Measurements from ENCODE around the gene ETS1.
"Not testable (repeated sequence)": the region's sequence is repeated elsewhere in the genome, so short reads cannot be mapped to it uniquely, and the experiment has no call there.

Gene ETS1

DNA sequence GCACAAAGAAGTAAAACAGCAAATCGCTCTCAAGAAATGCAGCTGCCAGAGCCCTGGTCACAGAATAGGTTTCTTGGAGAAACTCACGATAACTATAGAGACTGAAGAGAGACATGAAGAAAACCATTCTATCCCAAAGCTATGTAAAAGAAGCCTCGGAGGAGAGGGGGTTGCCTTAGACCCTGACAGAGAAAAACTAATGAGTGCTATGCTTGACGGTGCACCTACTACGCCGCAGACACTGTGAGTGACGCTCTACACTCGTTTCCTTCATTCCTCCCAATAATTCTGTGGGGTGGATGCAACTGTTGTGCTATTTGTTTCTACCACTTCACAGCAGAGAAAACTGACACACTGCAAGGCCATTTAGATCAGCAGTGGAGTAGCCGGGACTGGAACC is 121.8 kb downstream of the ETS1 start:
- DNase-seq (no peak), ATAC-seq (no peak)

DNA sequence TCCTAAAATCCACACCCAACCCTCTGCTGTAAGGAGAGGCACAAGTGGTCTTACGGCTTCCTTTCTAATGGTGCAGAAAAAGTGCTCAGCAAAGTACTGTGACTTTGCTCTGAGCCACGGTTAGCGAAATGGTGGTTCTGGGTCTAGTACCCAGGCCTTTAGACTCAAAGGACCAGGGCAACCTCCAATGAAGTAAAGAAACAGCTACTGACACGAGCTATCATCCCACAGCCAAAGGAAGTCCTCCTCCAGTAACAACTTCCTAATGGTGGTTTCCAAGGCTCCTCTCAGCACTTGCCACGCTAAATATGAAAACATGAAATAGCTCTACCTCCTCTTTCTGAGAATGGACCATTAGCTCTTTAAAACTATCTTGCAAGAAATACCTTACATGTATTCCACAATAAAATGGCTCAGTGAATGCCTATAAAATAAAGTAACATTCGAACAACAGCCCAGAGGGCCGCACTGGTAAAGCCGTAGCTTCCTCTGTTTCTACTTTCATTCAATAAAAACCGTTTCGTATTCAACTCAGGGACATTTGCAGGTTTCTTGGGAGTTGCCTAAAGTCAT is 122.4 kb downstream of the ETS1 start:
- DNase-seq, result no peak

DNA sequence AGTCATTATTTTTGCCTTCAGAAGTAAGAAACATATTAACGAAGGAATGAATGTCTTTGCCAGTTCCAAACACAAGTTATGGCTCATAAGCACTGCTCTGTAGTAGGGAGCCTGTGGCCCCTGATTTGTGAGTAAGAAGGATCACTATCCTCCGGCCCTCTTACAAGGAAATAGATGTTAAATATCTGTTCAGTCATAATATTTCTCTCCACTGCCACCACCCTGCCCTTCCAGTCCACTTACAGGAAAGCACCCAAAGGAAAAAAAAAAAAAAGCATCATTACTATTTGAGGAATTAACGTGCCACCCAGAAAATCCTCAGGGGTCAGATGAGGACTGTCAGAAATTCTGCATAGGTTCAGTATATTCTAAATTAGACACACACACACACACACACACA is 123.4 kb downstream of the ETS1 start:
- no peak for ATAC-seq
- no peak for DNase-seq

More for the DNA sequence above, 122.4 kb downstream of the ETS1 start:
- ATAC-seq, result no peak

DNA sequence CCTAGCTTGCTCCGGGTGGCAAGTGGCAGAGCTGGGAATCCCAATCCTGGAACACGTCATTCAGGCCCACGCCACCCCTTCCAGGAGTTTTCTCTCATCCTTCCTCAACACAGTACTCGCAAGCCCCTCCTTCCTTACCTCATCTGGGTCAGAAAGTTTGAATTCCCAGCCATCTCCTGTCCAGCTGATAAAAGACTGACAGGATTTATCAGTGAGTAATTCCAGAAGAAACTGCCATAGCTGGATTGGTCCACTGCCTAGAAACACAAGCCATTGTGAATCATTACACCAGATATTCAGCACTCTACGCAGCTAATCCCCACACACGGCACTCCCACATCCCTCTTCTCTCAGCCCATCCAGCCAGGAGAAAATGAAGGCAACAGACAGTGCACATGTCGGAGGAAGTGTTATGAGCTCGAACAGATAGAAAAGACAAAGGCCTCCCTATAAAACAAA is 124.0 kb downstream of the ETS1 start:
- no peak for ATAC-seq
- no peak for DNase-seq

DNA sequence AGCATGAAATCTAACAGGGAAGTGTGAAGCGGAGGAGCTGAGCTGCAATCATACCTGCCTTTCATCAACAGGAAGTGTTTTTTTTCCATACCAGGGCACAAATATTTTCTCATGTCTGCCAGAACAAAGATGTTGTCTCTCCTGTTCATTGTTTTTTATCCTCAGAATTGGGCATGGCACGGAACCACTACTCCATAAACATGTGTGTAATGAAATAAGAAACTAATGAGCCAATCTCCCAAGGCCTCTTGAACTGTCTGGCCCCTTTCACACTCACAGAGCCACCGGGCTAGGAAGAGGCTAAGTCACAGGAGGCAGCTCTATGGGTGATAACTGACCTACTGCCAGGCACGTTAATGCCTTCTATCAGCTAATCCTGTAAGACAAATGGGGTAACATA is 124.4 kb downstream of the ETS1 start:
- ATAC-seq, result no peak

DNA sequence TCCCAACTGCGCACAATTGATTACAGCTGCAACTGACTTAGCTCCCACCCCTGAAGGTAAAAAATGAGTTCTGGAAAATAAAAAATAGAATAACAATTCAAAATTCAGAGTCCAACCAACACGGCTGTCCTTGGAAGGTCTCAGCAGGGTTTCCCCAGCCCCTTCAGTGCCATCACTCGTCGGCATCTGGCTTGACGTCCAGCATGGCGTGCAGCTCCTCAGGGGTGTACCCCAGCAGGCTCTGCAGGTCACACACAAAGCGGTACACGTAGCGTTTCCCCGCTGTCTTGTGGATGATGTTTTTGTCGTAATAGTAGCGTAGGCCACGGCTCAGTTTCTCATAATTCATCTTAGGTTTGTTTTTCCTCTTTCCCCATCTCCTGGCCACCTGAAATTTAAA is 125.2 kb downstream of the ETS1 start:
- DNase-seq (no peak), ATAC-seq (no peak)

More for the DNA sequence above, 124.4 kb downstream of the ETS1 start:
- no peak for DNase-seq

DNA sequence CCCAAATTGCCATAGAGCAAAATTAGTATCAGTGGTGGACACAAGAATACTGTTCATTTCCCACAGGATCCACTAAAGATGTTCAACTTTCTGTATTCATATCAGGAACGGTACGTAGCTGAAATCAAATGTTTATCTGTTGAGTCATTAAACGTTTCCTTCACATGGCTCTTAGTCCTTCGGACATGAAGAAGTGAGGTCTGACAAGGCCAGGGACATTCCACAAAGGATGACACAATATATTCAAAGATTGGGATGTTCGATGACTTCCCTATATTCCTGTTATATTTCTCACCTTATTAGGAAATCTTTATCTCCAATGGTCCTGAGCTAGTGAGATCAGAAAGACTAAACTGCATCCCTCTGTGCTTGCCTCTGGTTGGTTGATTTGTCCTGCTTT is 129.0 kb downstream of the ETS1 start:
- DNase-seq (no peak), ATAC-seq (no peak)

DNA sequence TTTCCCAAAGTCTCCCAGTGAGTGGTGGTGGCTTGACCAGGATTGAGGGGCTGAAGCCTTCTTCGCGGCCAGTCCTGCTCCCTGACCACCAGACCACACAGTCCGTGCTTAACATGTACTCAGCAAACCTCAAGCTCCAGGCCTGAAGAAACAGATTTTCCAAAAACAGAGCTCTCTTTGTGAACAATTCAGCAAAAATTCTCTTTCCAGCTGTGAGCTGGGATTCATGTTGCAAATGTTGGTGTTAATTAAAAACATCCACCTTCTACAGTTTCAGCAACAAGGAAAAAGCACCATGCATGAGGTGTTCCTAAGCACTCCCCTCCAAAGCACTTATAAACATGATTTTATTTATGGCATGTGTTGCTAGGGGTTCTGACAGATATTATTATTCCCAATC is 129.5 kb downstream of the ETS1 start:
- no peak for DNase-seq
- ATAC-seq, result no peak

DNA sequence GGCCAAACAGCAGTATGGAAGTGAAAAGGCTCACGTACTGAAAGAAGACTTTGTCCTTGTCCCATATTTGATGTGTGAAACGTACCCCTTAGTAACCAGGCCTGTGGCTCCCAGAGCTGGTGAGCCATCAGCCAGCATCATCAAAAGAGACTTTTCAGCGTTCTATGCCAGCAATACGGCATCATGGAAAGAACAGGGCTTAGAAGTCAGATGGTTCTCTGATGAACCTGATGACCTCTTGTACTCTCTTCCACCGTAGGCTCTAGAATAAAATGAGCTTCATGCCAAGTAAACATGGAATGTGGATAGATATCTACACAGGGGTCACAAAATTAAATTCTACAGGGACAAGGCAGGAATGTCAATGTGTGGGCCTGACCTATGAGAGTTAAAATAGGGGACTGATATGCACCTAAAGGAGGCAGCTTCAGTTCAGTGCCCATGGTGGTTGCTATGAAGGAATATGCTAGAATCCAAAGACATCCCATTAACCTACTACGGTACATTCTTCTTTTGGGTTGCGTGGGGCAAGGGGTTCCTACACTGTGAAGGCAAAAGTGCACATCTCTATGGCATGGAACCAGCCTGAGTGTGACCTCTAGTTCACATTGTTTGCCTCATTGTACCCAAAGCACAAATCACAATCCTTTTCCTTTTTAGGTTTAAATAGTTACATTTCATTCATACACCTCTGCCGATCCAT is 130.6 kb downstream of the ETS1 start:
- DNase-seq (no peak), ATAC-seq (no peak)

DNA sequence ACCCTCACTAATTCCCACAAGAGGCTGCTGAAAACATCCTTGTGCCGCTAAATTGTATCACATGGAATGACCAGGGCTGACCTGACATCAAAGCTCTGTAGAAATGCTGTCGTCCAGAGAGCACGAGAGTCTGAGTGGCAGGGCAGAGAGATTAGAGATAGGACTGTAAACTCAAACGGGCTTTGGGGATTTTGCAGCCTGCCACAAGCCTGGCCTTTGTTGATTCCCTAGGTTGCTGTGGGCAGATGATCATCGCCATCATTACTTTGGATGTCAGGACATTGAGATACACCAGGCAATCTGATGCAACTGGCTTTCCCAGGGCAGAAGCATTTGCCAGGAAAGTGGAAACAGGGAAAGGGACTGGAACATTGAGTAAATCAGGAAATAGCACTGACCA is 131.6 kb downstream of the ETS1 start:
- no peak for ATAC-seq
- no peak for DNase-seq

DNA sequence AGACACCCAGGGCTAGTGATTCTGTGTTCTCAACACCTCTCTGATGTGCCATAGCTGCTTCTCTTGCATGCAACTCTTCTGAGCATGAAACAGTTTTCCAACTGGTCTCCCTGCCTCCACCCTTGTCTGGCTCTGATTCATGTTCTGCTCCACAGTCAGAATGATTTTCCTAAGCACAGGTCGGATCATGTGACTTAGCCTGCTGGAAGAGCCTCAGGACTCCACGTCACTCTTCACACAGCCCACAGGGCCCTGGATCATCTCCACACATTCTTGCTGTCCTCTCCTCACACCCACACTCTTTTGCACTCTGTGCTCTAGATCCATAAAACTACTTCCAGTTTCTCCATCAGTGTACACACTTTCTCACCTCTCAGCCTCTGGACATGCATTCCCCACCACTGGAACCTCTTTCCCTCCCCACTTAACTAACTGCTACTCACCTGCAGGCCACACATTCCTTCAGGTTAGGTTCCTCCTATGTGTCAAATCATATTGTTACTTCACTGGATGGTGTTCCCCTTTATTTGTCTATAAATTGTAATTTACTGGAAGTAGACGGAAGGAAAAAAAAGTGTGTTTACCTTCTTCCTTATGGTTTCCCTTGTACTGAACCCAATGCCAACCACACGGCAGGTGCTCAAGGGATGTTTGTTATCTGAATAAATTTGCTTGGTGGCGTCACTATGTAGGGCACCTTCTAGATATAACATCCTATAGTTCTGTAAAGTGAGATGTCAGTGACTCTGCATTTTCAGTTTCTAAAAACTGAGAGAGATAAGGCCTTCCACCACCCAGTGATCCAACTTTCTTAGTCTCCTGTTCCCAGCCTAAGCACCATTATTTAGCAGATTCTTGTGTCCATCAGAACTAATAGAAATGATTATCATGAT is 133.7 kb downstream of the ETS1 start:
- no peak for ATAC-seq

DNA sequence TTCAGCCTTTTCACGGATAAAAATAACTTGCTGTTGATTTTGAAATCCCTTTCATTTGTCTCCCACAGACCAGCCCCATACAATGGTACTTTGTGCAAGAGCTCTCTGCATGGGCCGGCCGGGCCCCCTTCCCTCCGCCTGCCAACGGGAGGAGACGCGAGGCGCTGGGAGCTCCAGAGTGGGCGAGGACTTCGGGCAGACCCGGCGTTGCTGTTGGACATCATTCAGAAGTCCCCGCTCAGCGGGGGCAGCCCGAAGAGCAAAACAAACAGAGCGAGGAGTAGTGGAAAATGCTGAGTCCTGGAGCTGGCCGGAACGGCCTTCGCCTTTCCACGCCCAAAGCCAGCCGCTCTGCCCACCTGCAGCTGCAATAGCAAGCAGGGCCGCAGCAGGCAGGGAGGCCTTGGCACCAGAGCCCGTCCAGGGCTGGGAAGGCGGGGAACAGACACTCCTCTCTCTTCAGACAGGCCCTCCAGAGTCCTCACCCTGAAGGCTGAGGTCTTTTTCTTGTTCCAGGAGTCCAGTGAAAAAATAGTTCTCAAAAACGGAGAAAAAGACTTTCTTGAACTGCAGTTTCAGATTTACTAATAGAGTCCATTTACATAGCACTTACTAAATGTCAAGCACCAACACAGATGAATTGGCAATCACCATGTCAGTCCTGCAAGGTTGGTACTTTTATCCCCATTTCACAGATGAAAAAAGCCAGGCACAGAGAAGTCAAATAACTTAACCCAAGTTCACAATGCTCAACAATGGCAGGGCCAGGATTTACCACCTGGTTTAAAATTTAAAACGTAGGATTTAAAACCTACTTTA is 135.5 kb downstream of the ETS1 start:
- ATAC-seq (peak; percentile 62), DNase-seq (no peak)

More for the DNA sequence above, 133.7 kb downstream of the ETS1 start:
- no peak for DNase-seq

DNA sequence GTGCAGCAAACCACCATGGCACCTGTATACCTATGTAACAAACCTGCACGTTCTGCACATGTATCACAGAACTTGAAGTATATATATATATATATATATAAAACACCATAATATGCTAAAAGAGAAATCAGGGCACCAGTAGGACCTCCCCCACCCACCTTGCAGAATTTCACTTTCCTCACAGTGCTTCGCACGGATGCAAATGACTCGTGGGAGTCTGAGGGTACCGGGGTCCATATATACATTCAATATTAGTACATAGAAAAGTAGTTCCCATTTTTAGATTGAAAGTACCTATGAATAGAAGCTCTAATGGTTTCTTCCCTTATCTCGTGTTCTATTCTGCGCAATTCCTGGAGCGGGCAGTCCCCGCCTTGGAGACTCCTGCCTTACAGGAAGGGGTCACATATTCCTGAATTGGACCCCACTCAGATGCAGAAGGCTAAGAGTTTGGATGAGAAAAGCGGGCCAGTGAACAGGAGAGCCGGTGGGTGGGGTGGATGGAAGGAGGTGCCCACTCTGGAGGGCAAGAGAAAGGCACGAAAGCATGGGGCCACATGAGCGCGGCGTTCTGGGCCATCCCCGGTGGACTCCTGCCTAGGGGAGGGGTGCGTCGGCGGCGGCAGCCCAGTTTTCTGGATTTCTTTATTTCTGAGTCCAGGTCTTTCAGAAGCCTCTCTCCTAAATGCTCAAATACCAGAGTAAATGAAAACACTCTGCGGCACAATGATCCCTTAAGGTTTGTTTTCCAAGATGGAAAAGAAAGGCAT is 136.3 kb downstream of the ETS1 start:
- DNase-seq (no peak), ATAC-seq (no peak)

DNA sequence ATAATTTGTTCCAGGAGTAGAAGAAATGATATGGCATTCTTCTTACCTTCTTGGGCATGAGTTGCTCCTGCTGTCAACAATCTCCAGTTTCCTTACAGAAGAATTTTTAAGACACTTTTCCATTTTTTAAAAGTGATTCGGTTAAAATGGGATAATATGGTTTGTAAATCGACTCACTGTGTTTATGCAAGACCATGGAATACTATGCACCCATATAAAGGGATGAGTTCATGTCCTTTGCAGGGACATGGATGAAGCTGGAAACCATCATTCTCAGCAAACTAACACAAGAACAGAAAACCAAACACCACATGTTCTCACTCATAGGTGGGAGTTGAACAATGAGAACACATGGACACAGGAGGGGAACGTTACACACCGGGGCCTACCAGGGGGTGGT is 136.9 kb downstream of the ETS1 start:
- ATAC-seq, DNase-seq: not testable (repeated sequence)

DNA sequence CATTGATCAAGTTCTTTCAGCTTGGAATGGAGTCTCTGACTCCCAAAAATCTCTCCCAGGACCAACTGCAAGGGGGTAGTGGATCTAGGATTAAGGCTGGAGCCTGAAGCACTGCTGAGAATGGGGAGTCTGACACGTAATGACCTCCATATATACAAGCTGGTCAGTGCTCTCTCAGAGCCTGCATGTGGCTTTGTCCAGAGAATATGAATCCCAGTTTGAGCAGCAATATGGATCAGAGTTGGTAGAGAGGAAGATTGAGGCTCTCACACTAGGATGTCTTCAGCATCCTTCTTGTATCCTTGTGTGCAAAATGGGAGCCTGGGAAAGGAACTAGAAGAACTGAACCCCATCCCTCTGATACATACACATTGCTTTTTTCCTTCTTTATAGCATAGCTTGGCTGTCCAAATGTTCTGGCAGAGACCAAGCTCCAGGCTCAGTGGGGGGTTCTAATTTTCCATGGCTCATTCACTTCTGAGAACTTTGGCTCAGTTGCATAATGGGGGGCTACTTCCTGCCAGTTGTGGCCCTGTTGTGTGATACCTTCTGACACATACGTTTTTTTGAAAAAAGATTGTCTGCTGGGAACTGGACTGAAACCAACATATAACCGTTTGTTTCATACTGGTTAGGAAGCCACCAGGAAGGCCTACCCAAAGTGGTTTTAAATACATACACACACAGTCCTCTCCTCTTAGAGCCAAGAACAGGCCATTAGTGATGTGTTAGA is 138.2 kb downstream of the ETS1 start:
- DNase-seq (no peak), ATAC-seq (peak; percentile 36)

DNA sequence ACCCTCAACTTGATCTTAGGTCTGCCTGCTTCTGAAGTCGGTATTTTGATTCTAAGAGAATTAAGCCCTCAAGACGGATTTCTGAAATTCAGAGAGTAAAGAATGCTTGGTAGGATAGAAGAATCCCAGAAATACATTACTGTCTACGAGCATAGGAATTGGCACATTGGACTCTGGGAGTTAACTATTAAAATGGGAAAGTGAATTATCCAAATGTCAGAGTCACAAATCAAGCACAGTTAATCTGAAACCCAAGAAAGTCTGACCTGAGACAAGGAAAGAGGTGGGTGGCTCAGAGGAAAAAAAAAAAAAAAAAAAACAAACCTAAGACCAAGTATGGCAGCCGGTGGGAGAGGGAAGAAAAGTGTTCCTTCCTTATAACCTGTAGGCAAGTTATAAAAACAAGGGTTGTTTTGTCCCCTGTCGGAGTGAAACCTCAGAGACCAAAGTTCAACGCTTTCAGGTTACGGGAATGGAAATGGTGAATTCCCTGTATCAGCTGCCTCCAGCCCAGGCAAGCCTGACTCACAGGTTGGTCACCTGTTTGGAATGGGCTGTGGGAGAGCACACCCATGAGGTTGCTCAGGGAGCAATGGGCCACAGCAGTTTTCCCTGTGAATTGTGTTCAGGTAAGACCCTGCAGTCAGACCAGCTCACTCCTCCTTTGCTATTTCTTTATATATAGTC is 139.0 kb downstream of the ETS1 start:
- DNase-seq (no peak), ATAC-seq (peak; percentile 39)

DNA sequence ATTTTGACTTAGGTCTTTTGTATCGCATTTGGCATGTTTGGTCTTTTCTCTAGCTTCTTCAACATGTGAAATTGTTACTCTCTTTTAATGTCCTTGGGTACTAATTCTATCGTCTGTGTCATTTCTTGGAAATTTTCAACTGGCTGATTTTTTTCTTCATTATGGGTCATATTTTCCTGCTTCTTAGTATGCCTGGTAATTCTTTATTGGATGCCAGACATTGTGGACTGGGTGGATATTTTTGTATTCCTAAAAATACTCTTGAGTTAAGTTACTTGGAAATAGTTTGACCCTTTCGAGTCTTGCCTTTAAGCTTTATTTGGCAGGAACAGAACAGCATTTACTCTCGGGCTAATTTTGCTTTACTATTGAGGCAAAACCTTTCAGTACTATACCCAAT is 140.1 kb downstream of the ETS1 start:
- ATAC-seq, result no peak
- no peak for DNase-seq

DNA sequence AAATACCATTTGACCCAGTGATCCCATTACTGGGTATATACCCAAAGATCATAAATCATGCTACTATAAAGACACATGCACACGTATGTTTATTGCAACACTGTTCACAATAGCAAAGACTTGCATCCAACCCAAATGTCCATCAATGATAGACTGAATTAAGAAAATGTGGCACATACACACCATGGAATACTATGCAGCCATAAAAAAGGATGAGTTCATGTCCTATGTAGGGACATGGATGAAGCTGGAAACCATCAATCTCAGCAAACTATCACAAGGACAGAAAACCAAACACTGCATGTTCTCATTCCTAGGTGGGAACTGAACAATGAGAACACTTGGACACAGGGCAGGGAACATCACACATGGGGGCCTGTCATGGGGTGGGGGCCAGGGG is 141.4 kb downstream of the ETS1 start:
- not testable (repeated sequence) for DNase-seq, ATAC-seq

DNA sequence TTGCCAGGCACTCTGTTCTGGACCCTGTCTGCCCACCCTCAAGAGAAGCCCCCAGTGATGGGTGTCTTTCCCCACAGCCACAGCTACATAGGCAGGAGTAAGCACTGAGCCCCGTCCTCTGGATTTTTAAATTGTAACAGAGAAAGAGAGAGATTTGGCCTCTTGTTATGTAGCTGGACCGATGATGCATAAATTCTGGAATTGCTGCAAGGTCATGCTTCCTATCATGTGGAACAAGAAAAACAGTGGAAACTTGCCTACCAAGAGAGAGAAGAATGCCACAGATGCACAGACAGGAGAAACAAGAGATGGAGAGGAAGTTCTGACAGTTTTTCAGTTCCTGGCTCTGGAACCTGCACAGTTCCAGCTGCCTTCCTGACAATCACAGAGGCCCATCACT is 150.2 kb downstream of the ETS1 start:
- DNase-seq (no peak), ATAC-seq (no peak)

DNA sequence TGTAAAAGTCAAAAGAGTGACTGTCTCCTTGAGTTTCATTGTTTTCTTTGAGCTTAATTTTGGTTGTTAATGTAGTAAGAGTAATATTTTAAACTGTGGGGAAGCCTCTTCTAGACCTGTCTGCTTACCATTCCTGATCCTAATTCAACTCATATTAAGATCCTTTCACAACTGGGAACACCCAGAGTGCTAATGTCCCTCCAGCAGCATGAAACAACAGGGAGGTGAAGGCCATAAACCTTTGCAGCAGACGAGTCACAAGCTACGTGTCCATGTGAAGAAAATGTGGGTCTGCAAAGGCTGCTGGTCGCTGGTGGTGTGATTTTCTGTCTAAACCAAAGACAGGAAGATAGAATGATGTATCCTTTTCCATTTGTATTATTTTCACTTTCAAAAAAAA is 152.5 kb downstream of the ETS1 start:
- no peak for ATAC-seq

More for the DNA sequence above, 152.5 kb downstream of the ETS1 start:
- no peak for DNase-seq

Measured in stimulated activated naive CD8-positive, alpha-beta T cell treated with anti-CD3 and anti-CD28 coated beads, Interleukin-15, Interleukin-2, amounts not matched to agents 100 U/mL and 50 U/mL, for 24 hours (primary cell).